ENCODE results near the gene PRKD1.

Gene PRKD1

DNA sequence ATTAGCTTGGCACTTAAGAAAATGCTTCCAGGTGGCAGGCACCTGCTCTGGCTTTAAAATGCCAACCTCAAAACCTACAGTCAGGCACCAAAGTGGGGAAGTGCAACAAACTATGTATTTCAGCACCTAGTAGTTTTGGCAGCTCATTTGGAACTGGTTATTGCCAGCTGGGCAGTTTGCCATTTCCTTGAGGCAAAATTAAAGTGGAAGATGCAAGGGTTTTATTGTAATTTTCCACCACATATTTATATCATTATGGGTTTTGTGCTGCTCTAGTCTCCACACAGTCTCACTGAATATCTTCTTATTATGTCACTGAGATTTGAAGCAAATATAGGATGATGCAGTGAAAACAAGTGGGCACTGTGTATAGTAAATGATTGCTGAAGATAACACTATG, 117.0 kb downstream of the PRKD1 start:
- no peak overlapping the region for H3K4me3 ChIP-seq (ENCODE audit: low read depth, low read length)
- TF ChIP-seq, protein P1, sequence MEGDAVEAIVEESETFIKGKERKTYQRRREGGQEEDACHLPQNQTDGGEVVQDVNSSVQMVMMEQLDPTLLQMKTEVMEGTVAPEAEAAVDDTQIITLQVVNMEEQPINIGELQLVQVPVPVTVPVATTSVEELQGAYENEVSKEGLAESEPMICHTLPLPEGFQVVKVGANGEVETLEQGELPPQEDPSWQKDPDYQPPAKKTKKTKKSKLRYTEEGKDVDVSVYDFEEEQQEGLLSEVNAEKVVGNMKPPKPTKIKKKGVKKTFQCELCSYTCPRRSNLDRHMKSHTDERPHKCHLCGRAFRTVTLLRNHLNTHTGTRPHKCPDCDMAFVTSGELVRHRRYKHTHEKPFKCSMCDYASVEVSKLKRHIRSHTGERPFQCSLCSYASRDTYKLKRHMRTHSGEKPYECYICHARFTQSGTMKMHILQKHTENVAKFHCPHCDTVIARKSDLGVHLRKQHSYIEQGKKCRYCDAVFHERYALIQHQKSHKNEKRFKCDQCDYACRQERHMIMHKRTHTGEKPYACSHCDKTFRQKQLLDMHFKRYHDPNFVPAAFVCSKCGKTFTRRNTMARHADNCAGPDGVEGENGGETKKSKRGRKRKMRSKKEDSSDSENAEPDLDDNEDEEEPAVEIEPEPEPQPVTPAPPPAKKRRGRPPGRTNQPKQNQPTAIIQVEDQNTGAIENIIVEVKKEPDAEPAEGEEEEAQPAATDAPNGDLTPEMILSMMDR (IDR thresholded peaks at IDR 0.05; ENCODE audit: low read depth, low read length, missing control alignments): no peak
- peak; percentile 57 for DNase-seq (ENCODE audit: low read depth)
- in situ Hi-C loops (cut with HindIII; ENCODE audit: low sequenced_read_pairs): no loop called here

DNA sequence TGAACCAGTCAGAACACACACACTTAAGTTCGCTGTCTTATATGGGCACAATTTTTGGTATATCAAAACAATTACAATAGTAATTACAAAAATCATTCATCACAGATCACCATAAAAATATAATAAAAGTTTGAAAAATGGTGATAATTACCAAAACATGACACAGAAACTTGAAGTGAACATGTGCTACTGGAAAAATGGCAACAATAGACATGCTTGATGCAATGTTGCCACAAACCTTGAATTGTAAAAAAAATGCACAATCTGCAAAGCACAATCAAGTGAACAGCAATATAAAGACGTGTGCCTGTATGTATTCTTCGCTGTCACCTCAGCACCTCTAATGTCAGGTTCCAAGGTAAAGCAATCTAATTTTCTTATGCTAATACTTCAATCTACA, 117.6 kb downstream of the PRKD1 start:
- in situ Hi-C loops (cut with HindIII; ENCODE audit: low sequenced_read_pairs): no loop called here
- no peak overlapping the region for H3K4me3 ChIP-seq (ENCODE audit: low read depth, low read length)
- DNase-seq (ENCODE audit: low read depth): no peak
- TF ChIP-seq, protein P1 (IDR thresholded peaks at IDR 0.05; ENCODE audit: low read depth, low read length, missing control alignments): no peak

DNA sequence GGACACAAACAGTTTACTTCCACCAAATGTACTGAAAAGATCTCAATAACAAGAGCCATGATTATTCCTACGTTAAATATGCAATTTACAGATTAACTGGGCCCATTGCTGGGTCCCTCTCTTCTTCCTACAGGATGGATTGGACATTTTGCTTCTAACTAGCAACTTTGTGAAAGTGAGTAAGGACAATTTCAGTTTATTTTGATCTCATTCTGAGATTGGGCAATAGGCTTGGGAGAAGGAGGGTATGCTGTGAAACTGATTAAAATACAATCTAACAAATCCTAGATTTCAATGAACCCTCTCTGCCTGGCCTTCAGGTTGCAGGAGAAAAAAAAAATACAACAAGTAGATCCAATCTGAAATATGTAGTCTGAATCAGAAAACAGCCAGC, 121.5 kb downstream of the PRKD1 start:
- TF ChIP-seq, protein P1 (IDR thresholded peaks at IDR 0.05; ENCODE audit: low read depth, low read length, missing control alignments): no peak
- H3K4me3 ChIP-seq (ENCODE audit: low read depth, low read length): no peak overlapping the region
- DNase-seq (ENCODE audit: low read depth): no peak
- in situ Hi-C loops (cut with HindIII; ENCODE audit: low sequenced_read_pairs): no loop called here

DNA sequence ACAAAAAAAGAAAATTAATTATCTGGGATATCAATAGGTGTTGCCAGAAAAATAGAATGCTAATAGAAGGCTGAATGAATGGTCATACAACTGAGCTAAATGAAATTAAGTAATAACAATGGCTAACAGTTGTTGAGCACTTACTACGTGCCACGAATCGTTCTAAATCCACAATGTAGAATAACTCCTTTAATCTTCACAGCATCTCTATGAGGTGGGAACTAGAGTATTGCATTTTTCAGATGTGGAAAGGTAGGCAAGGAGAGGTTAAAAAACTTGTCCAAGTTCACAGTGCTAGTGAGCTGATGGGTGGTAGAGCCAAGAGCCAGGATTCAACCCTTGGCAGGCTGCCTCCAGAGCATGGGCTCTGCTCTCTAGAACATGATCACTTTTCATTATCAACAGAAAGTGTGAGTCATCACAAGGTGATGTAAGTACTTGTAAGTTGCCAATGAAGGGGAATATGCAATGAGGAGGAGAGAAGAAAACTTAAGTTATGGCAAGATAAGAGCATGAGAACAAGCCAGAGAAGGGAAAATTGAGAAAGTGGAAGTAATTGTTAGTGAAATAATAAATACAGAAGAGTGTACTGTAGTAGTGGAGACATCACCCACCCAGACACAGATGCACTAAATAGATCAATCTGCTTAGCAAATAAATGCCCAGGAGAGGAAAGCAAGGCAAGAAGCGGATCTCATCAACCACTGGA, 122.1 kb downstream of the PRKD1 start:
- TF ChIP-seq, protein P1 (IDR thresholded peaks at IDR 0.05; ENCODE audit: low read depth, low read length, missing control alignments): no peak
- no peak overlapping the region for H3K4me3 ChIP-seq (ENCODE audit: low read depth, low read length)
- DNase-seq (ENCODE audit: low read depth): peak; percentile 95
- in situ Hi-C loops (cut with HindIII; ENCODE audit: low sequenced_read_pairs): no loop called here

DNA sequence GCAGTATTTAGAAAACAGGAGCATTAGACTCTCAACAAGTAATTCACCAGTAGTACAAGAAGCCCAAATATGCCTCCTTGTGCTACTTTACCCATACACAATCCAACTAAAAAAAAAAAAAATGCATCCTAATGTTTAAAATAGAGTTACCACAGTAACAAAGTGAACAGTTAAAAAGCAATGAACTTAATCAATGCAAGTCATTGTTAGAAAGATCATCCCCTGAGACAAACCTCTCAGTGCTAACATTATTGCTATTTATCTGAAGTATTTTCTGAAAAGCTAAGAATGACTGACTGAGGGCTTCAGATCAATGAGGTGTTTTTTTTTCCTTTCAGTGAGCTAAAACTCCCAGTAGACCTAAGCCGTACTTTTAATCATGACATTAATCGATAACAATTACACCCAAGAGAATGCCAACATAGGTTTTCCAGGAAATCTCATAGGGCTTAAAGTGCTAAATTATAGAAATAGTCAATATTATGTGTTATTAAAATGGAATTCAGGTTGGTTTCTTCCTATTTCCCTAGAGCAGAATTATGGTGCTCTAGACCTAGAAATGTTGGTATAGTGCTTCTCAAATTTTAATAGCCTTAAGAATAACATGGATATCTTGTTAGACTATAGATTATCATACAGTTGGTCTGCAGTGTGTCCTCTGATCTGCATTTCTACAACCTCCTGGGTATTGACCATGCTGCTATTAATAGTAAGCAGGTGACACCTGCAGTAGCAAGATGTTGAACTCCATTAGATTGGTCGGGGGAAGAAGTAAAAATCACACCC, 123.0 kb downstream of the PRKD1 start:
- in situ Hi-C loops (cut with HindIII; ENCODE audit: low sequenced_read_pairs): no loop called here
- no peak for DNase-seq (ENCODE audit: low read depth)
- H3K4me3 ChIP-seq (ENCODE audit: low read depth, low read length): no peak overlapping the region
- TF ChIP-seq, protein P1 (IDR thresholded peaks at IDR 0.05; ENCODE audit: low read depth, low read length, missing control alignments): no peak

DNA sequence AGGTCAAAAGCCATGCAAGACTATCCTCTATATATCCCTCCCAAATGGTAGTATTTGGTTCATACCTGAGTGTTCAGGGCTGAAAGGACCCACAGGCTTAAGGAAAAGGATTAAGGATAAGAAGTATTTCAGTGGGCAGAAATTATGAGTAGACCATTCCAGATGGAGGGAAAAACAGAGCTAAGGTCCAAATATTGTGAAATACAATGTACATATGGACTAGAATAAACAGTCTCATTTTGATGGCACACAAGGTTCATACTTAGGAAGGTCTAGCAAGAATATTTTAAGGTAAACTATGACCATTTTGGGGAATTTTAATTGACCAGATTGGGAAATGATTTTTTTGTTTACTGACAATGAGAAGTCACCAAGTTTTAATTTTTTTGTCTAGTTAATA, 124.6 kb downstream of the PRKD1 start:
- in situ Hi-C loops (cut with HindIII; ENCODE audit: low sequenced_read_pairs): no loop called here
- TF ChIP-seq, protein P1 (IDR thresholded peaks at IDR 0.05; ENCODE audit: low read depth, low read length, missing control alignments): no peak
- H3K4me3 ChIP-seq (ENCODE audit: low read depth, low read length): no peak overlapping the region
- DNase-seq (ENCODE audit: low read depth): no peak
